ENCODE measurements around the gene RAI14. TPM values are rescaled to one million over a fixed set of nuclear protein-coding genes. Genes with fewer than 3 reads are reported as not detected.

RAI14 gene
- total RNA-seq, 1 donor from 2014 or later, result 1.2 TPM

DNA sequence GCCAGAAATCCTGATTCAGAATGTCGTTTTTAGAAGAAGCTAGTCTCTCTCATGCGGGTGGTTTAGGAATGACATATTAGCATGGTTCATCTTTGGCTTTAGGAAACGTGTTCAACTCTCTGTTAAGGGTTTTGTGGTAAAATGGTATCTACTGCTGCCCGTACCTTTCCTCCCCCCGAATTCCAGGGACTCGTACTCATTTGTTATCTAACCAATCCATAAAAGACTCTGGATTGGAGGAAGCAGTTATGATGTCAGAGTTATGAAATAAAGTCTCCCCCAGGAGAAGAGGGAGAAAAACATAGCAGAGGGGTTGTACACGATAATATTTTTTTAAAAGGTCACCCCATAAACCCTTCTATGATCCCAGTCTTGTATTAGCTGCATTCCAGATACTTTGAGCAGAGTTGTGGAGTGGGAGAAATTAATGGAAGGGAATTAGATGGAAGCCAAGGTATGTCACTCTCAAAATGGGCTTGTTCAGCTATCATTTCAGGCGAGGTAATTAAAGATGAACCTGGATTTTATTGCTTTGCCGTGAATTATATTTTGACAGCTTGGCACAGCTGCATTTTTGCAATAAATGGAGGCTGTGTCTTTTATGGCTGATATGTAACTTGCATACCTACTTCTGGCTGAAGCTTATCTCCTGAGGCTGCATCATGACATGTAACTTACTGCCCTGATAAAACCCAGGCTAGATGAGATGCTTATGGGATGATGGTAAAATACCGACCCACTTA is 31.3 kb downstream of the RAI14 start:
- Mint-ChIP-seq H3K4me3 (no peak overlapping the region), H3K27ac (no peak overlapping the region), H3K36me3 (ENCODE audit: low read depth) (no peaks in the 10 kb centered on the region), H3K27me3 (ENCODE audit: insufficient read depth) (no peaks in the 10 kb centered on the region), H3K9me3 (no peaks in the 10 kb centered on the region), H3K4me1 (ENCODE audit: low read depth) (no peaks in the 10 kb centered on the region)
- DNase-seq (ENCODE audit: low spot score), result no peak
- intact Hi-C loops (cut with micrococcal nuclease), result no loop called here

DNA sequence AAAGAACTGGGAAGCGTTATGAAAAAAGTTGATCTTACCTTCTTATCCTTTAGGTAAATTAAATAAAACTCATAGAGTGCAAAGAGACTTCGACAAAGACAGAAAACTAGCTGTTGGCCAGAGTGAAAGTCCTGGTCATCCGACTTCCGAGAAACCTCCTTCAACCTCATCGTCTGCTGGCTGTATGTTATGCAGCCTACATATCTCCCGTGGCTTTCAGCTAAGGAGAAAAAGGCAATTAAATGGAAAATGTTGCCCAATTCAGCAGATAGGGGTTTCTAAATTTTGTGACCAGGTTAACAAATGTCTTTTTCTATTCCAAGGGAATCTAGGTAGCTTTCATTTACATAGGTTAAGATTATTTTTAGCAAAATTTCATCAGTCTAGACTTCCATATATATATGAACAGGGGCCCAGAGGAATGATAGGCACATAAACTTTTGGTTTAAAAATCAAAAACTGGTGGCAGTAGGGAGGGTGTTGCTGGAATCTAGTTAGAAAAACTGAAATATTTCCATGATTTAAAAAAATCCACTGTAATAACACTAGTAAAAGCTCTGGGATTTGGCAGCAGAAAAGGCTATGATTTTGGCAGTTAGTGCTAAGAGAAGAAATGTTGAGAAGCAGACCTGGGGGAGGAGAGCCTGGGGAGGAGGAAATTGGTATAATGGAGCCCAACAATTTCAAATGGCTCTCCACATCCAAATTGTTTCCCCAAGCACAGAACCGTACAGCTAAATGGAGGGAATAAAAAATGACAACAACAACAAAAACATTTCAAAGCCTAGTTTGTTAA is 32.1 kb downstream of the RAI14 start:
- intact Hi-C loops (cut with micrococcal nuclease), result no loop called here
- Mint-ChIP-seq H3K4me1 (ENCODE audit: low read depth) (no peaks in the 10 kb centered on the region), H3K27ac (no peak overlapping the region), H3K9me3 (no peaks in the 10 kb centered on the region), H3K4me3 (no peak overlapping the region), H3K27me3 (ENCODE audit: insufficient read depth) (no peaks in the 10 kb centered on the region), H3K36me3 (ENCODE audit: low read depth) (no peaks in the 10 kb centered on the region)
- DNase-seq (ENCODE audit: low spot score), result no peak

DNA sequence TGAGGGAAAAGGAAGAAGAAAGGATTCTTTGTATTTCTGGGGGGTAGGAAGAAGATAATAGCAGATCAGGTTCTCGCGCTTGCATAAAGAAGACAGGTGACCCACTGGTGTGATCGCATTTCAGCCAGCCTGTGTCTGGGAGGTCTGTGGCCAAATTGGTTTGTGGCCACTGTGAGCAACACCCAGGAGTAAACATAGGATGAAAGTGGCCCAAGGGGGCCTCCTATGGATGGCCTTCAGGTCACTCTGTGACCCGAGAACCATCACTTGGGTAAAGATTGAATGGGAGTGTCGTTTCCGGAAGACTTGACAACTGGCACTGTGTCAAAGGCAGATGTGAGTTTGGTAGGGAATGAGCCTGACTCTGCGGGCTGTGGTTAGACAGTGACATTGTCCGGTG is 34.2 kb downstream of the RAI14 start:
- DNase-seq (ENCODE audit: low spot score), result no peak
- H3K4me1 Mint-ChIP-seq (ENCODE audit: low read depth), result no peaks in the 10 kb centered on the region
- no peak overlapping the region for H3K4me3 Mint-ChIP-seq
- H3K36me3 Mint-ChIP-seq (ENCODE audit: low read depth), result no peaks in the 10 kb centered on the region
- H3K9me3 Mint-ChIP-seq, result no peaks in the 10 kb centered on the region
- no peak overlapping the region for H3K27ac Mint-ChIP-seq
- intact Hi-C loops (cut with micrococcal nuclease), result no loop called here
- no peaks in the 10 kb centered on the region for H3K27me3 Mint-ChIP-seq (ENCODE audit: insufficient read depth)

DNA sequence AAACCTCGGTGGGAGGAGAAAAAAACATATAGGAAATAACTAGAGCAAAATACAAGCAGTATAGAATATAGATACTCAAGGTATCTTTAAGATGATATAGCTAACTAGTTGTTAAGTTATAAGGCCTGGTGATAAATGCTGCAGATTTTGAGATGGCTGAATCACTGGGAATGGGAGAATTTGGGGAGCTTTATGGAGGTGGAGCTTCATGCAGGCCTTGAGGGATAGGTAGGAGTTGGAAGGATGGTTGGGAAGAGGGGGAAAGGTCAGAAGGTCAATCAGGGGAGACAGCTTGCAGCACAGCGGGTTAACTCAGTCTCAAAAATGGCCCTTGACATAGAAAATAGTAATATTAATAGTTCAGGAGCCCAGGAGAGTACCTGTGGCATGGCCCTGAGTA is 34.8 kb downstream of the RAI14 start:
- intact Hi-C loops (cut with micrococcal nuclease), result no loop called here
- Mint-ChIP-seq H3K4me3 (no peak overlapping the region), H3K9me3 (no peaks in the 10 kb centered on the region), H3K27me3 (ENCODE audit: insufficient read depth) (no peaks in the 10 kb centered on the region), H3K36me3 (ENCODE audit: low read depth) (no peaks in the 10 kb centered on the region), H3K27ac (no peak overlapping the region), H3K4me1 (ENCODE audit: low read depth) (no peaks in the 10 kb centered on the region)
- no peak for DNase-seq (ENCODE audit: low spot score)

DNA sequence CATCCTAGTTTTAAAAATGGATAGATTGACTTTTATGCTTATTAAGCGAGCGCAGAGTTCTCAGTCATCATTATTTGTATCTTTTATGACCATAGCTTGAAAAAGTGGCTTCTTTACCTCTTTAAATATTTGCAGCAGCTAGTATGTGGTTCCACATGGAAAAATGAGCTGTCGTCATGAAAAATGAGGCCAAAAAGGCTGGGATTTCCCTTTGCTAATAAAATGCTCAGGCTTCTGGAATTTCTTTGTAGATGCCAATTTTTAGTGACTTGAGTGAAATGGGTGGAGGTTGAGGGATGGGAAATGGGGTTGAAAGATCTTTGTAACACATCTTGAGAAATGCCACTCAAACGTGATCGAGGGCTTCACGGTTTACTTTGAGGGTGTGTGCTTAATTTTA is 35.2 kb downstream of the RAI14 start:
- no peak for DNase-seq (ENCODE audit: low spot score)
- H3K27me3 Mint-ChIP-seq (ENCODE audit: insufficient read depth), result no peaks in the 10 kb centered on the region
- no peaks in the 10 kb centered on the region for H3K36me3 Mint-ChIP-seq (ENCODE audit: low read depth)
- intact Hi-C loops (cut with micrococcal nuclease), result no loop called here
- H3K27ac Mint-ChIP-seq, result no peak overlapping the region
- no peak overlapping the region for H3K4me3 Mint-ChIP-seq
- no peaks in the 10 kb centered on the region for H3K9me3 Mint-ChIP-seq
- no peaks in the 10 kb centered on the region for H3K4me1 Mint-ChIP-seq (ENCODE audit: low read depth)

DNA sequence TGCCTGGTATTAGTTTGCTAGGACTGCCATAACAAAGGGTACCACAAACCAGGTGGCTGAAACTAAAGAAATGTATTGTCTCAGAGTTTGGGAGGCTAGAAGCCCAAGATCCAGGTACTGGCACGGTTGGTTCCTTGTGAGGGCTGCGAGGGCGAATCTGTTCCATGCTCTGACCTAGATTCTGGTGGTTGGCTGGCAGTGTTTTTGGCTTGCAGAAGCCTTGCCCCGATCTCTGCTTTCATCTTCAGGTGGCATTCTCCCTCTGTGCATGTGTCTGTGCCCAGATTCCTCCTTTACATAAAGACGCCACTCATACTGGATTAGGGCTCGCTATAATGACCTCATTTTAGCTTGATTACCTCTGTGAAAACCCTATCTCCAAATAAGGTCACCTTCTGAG is 36.7 kb downstream of the RAI14 start:
- no peaks in the 10 kb centered on the region for H3K27me3 Mint-ChIP-seq (ENCODE audit: insufficient read depth)
- H3K36me3 Mint-ChIP-seq (ENCODE audit: low read depth), result no peaks in the 10 kb centered on the region
- no peaks in the 10 kb centered on the region for H3K9me3 Mint-ChIP-seq
- H3K4me1 Mint-ChIP-seq (ENCODE audit: low read depth), result no peaks in the 10 kb centered on the region
- DNase-seq (ENCODE audit: low spot score), result no peak
- intact Hi-C loops (cut with micrococcal nuclease), result no loop called here
- H3K4me3 Mint-ChIP-seq, result no peak overlapping the region
- no peak overlapping the region for H3K27ac Mint-ChIP-seq

DNA sequence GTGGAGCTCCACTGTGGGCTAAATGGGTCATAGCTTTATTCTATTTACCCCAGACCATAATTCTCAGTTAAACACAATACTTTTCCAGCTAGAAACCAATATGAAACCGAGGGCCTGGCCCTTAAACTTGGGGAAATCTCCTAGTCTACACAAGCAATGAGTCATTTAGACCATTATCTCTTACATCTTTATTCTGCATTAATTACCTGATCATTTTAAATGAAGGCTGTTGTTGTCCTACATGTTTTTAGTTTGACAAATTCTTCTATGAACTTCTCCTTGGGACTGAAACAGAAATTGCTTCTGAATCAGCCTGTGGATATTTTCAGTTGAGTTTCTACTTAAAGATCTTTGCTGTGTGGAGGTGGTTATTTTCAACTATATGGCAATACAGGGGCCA is 37.9 kb downstream of the RAI14 start:
- no peaks in the 10 kb centered on the region for H3K9me3 Mint-ChIP-seq
- DNase-seq (ENCODE audit: low spot score), result no peak
- no peak overlapping the region for H3K27ac Mint-ChIP-seq
- no peaks in the 10 kb centered on the region for H3K36me3 Mint-ChIP-seq (ENCODE audit: low read depth)
- intact Hi-C loops (cut with micrococcal nuclease), result no loop called here
- H3K4me3 Mint-ChIP-seq, result no peak overlapping the region
- no peaks in the 10 kb centered on the region for H3K27me3 Mint-ChIP-seq (ENCODE audit: insufficient read depth)
- no peaks in the 10 kb centered on the region for H3K4me1 Mint-ChIP-seq (ENCODE audit: low read depth)

DNA sequence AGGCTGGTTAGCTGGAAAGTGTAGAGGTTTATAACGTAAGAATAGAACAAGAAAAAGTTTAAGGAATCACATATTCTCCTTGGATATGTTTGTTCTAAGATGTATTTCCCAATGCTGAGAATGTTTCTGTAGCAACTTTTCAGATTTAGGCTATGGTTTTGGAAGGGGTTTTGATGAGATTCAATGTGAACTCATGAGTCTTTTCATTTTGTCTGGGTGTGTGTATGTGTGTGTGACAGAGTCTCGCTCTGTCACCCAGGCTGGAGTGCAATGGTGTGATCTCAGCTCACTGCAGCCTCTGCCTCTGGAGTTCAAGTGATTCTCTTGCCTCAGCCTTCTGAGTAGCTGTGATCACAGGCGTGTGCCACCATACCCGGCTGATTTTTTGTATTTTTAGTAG is 38.6 kb downstream of the RAI14 start:
- no peak for DNase-seq (ENCODE audit: low spot score)
- Mint-ChIP-seq H3K27me3 (ENCODE audit: insufficient read depth) (no peaks in the 10 kb centered on the region), H3K4me1 (ENCODE audit: low read depth) (no peaks in the 10 kb centered on the region), H3K4me3 (no peak overlapping the region), H3K9me3 (no peaks in the 10 kb centered on the region), H3K36me3 (ENCODE audit: low read depth) (no peaks in the 10 kb centered on the region), H3K27ac (no peak overlapping the region)
- intact Hi-C loops (cut with micrococcal nuclease), result no loop called here

DNA sequence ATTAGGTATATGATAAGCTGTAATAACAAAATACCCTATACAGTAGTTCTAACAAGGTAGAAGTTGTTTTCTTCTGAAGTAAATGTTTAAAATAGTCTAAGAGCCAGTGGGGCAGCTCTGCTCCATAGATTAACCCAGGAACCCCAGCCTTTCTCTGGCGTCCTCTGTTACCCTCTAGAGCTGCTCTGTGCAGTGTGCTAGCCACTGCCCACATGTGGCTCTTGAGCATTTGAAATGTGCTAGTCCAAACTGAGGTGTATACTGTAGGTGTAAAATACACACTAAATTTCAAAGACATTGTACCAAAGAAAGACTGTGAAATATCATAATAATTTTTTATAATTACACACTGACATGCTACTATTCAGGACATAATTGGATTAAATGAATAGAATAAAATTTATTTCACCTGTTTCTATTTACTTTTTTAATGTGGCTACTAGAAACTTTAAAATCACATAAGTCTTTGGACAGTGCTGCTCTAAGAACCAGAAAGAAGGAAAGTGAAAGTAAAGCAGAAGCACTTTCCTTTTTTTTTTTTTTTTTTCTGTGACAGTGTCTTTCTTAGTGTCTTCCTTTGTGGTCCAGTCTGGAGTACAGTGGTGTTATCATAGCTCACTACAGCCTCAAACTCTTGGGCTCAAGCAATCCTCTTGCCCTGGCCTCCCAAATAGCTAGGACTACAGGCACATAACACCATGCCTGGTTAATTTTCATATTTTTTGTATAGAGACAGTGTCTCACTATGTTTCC is 39.3 kb downstream of the RAI14 start:
- intact Hi-C loops (cut with micrococcal nuclease), result no loop called here
- no peaks in the 10 kb centered on the region for H3K9me3 Mint-ChIP-seq
- no peak overlapping the region for H3K27ac Mint-ChIP-seq
- H3K36me3 Mint-ChIP-seq (ENCODE audit: low read depth), result no peaks in the 10 kb centered on the region
- H3K27me3 Mint-ChIP-seq (ENCODE audit: insufficient read depth), result peaks cover 2% of the 10 kb centered on the region
- DNase-seq (ENCODE audit: low spot score), result no peak
- H3K4me3 Mint-ChIP-seq, result no peak overlapping the region
- H3K4me1 Mint-ChIP-seq (ENCODE audit: low read depth), result no peaks in the 10 kb centered on the region

DNA sequence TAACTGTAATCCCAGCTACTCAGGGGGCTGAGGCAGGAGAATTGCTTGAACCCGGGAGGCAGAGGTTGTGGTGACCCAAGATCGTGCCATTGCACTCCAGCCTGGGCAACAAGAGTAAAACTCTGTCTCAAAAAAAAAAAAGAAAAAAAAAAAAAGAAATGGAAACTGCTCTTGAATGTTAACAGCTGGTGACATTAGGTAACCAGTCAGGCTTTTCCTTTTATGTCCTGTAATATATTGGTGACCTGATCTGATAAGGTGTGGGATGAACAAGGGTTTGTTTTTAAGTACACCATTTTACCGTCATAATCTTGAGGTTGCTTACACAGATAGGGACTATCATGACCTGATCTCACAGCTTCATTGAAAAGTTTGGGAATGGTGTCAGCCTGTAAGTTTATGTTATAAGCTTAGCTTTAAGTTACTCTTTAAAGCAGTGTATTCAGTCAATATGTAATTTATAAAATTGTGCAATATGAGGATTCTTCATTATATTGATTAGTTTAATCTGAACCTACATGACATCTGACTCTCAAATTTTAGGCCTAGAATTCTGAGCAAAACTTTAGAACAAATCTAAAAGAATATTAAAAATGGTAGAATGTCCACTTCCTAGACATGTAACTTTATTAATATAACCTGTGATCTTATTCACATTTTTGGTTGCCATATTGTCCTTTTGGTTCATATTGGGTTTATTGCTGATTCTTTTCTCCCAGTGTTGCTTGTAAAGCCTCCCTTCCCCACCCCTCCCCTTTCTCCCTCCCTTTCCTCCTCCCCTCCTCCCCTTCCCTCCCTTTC is 41.4 kb downstream of the RAI14 start:
- intact Hi-C loops (cut with micrococcal nuclease), result no loop called here
- Mint-ChIP-seq H3K27me3 (ENCODE audit: insufficient read depth) (peaks cover 2% of the 10 kb centered on the region), H3K4me3 (no peak overlapping the region), H3K9me3 (no peaks in the 10 kb centered on the region), H3K4me1 (ENCODE audit: low read depth) (no peaks in the 10 kb centered on the region), H3K27ac (no peak overlapping the region), H3K36me3 (ENCODE audit: low read depth) (no peaks in the 10 kb centered on the region)
- DNase-seq (ENCODE audit: low spot score), result no peak

DNA sequence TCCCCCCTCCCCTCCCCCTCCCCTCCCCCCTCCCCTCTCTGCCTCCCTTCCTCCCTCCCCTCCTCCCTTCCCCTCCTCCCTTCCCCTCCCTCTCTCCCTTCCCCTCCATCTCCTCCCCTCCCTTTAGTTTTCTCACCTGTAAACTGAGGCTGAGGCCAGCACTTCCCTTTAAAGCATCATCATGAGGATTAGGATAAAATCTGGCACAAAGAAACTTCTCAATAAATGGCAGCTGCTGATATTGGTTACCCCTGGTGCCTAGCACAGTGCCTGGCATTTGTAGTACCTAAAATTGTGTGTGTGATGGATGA is 41.9 kb downstream of the RAI14 start:
- no peak for DNase-seq (ENCODE audit: low spot score)
- Mint-ChIP-seq H3K4me3 (no peak overlapping the region), H3K9me3 (no peaks in the 10 kb centered on the region), H3K27me3 (ENCODE audit: insufficient read depth) (peaks cover 2% of the 10 kb centered on the region), H3K36me3 (ENCODE audit: low read depth) (no peaks in the 10 kb centered on the region), H3K27ac (no peak overlapping the region), H3K4me1 (ENCODE audit: low read depth) (no peaks in the 10 kb centered on the region)
- intact Hi-C loops (cut with micrococcal nuclease), result no loop called here

DNA sequence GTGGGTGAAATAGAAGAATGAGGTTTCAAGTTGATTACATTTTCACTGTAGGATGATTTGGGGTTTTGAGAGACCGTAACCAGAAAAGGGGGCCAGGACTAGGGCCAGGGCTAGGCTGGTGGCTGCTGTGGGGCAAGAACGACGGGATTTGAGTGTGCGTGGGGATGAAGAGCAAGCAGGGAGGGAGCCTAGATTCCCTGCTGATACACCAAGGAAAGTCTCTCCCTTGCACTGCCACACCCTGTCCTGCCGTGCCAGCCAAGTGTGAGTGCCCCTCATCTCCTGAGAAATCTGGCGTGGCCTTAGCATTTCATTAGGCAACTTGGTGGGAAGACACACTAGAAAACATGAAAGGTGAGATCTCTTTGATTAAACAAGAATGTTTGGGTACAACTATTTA is 42.6 kb downstream of the RAI14 start:
- H3K36me3 Mint-ChIP-seq (ENCODE audit: low read depth), result no peaks in the 10 kb centered on the region
- intact Hi-C loops (cut with micrococcal nuclease), result no loop called here
- peaks cover 2% of the 10 kb centered on the region for H3K27me3 Mint-ChIP-seq (ENCODE audit: insufficient read depth)
- H3K4me3 Mint-ChIP-seq, result no peak overlapping the region
- no peaks in the 10 kb centered on the region for H3K9me3 Mint-ChIP-seq
- H3K27ac Mint-ChIP-seq, result no peak overlapping the region
- no peak for DNase-seq (ENCODE audit: low spot score)
- H3K4me1 Mint-ChIP-seq (ENCODE audit: low read depth), result no peaks in the 10 kb centered on the region

Data from activated T-helper 1 cell treated with anti-CD3 and anti-CD28 coated beads, Interleukin-12 subunit alpha, Interleukin-12 subunit beta, Interleukin-2, Interleukin-4 antibody, amounts not matched to agents 30 ng/mL and 10 ng/mL and 1 ng/mL, durations not matched to agents 14 hours and 24 hours and 36 hours (primary cell).